ENCODE data around the gene PIGZ.

The PIGZ gene

GRCh38 chr3:196903740-196904139, 64.9 kb downstream of the PIGZ start:
- DNase-seq: no peak

GRCh38 chr3:196902296-196902695, 66.3 kb downstream of the PIGZ start:
- DNase-seq: no peak

GRCh38 chr3:196901768-196902167, 66.9 kb downstream of the PIGZ start:
- no peak for DNase-seq

Data from suppressor macrophage (primary cell).